Esophagus (tissue), 2 donors: ENCODE measurements around the gene CLIP4. TPM values are rescaled to one million over a fixed set of nuclear protein-coding genes. Genes with fewer than 3 reads are reported as not detected.

Source experiments
- H3K27ac ChIP-seq, 2 donors: one replicate each; pipeline ENCODE4 v1.5.1; 2013; ENCODE audit warnings: low read depth in 2 of 2, mild to moderate bottlenecking in 2 of 2, inconsistent platforms in 1 of 2, low read length in 1 of 2, moderate library complexity in 1 of 2
- H3K27me3 ChIP-seq, 2 donors: one replicate each; pipeline ENCODE4 v1.6.1; 2013; ENCODE audit warnings: low read length in 2 of 2, control low read depth in 1 of 2, mild to moderate bottlenecking in 1 of 2; ENCODE audit not compliant: insufficient read depth in 2 of 2, control insufficient read depth in 1 of 2
- H3K36me3 ChIP-seq, 2 donors: one replicate each; pipeline ENCODE4 v1.6.1; 2013; ENCODE audit warnings: low read length in 1 of 2; ENCODE audit not compliant: control insufficient read depth in 2 of 2, insufficient read depth in 2 of 2
- H3K4me1 ChIP-seq, 2 donors: one replicate each; pipeline ENCODE4 v1.6.1; 2013; ENCODE audit warnings: low read length in 1 of 2; ENCODE audit not compliant: control insufficient read depth in 2 of 2, insufficient read depth in 2 of 2
- H3K4me3 ChIP-seq, 2 donors: one replicate each; pipeline ENCODE4 v1.5.1; 2013; ENCODE audit warnings: low read length in 2 of 2, mild to moderate bottlenecking in 2 of 2, low read depth in 1 of 2, moderate library complexity in 1 of 2
- H3K9me3 ChIP-seq, 2 donors: one replicate each; pipeline ENCODE4 v1.6.1; 2013; ENCODE audit warnings: mild to moderate bottlenecking in 2 of 2, low read depth in 1 of 2, low read length in 1 of 2, moderate library complexity in 1 of 2; ENCODE audit not compliant: control insufficient read depth in 2 of 2, insufficient read depth in 1 of 2
- WGBS, 2 donors: extraction: QIAGEN DNeasy Blood & Tissue Kit; methylation state at CpG; one replicate each; pipeline ENCODE4 v1.1.7; 2013; 5-methylcytosine and 5-hydroxymethylcytosine counted together
- polyA plus RNA-seq, 2 donors: library from polyadenylated mRNA; stranded (reverse); fragments of 200-250 nt; gene quantifications; one replicate each; pipeline ENCODE4 v1.2.3, GENCODE V29; 2013
- donor health status: healthy with polysubstance abuse.
- donor health status: Bipolar disorder and iron deficiency.

Gene CLIP4
- polyA plus RNA-seq, 2 donors = 12.4 to 16.8 TPM

- no peaks in the 10 kb centered on the region for H3K4me1 ChIP-seq
- no peaks in the 10 kb centered on the region for H3K27me3 ChIP-seq
- H3K4me3 ChIP-seq = no peak overlapping the region
- H3K27ac ChIP-seq = no peak overlapping the region
- peaks cover 0 to 3% of the 10 kb centered on the region in 2 donors for H3K36me3 ChIP-seq
- WGBS, 2 donors = 93% methylated on average over 3 of the region's 3 CpGs
- H3K9me3 ChIP-seq = no peaks in the 10 kb centered on the region
These were observed 60.1 kb downstream of the CLIP4 start for GRCh38 chr2:29175338-29175737.

GRCh38 chr2:29182334-29182733 is 67.1 kb downstream of the CLIP4 start:
- WGBS, 2 donors = 81 to 89% methylated on average over 1 of the region's 1 CpG
- no peak overlapping the region for H3K4me3 ChIP-seq
- no peaks in the 10 kb centered on the region for H3K27me3 ChIP-seq
- no peaks in the 10 kb centered on the region for H3K4me1 ChIP-seq
- no peak overlapping the region for H3K27ac ChIP-seq
- peaks cover 4 to 6% of the 10 kb centered on the region in 2 donors for H3K36me3 ChIP-seq
- H3K9me3 ChIP-seq = no peaks in the 10 kb centered on the region

- Histone ChIP-seq H3K36me3 (peaks cover 4 to 6% of the 10 kb centered on the region in 2 donors), H3K27me3 (no peaks in the 10 kb centered on the region), H3K27ac (no peak overlapping the region), H3K9me3 (no peaks in the 10 kb centered on the region), H3K4me1 (no peaks in the 10 kb centered on the region), H3K4me3 (no peak overlapping the region)
These were observed 67.7 kb downstream of the CLIP4 start for GRCh38 chr2:29182920-29183319.

GRCh38 chr2:29184531-29184930 is 69.3 kb downstream of the CLIP4 start:
- no peaks in the 10 kb centered on the region for H3K9me3 ChIP-seq
- no peaks in the 10 kb centered on the region for H3K27me3 ChIP-seq
- H3K4me3 ChIP-seq = no peak overlapping the region
- no peak overlapping the region for H3K27ac ChIP-seq
- H3K4me1 ChIP-seq = no peaks in the 10 kb centered on the region
- peaks cover 4 to 6% of the 10 kb centered on the region in 2 donors for H3K36me3 ChIP-seq
- 94 to 96% methylated on average over 6 of the region's 6 CpGs for WGBS, 2 donors

GRCh38 chr2:29186817-29187216 is 71.6 kb downstream of the CLIP4 start:
- Histone ChIP-seq H3K4me1 (no peaks in the 10 kb centered on the region), H3K36me3 (peaks cover 3 to 6% of the 10 kb centered on the region in 2 donors), H3K27me3 (no peaks in the 10 kb centered on the region), H3K9me3 (no peaks in the 10 kb centered on the region), H3K27ac (no peak overlapping the region), H3K4me3 (no peak overlapping the region)
- 93 to 96% methylated on average over 1 of the region's 1 CpG for WGBS, 2 donors

- no peaks in the 10 kb centered on the region for H3K9me3 ChIP-seq
- WGBS, 2 donors = 21 to 42% methylated on average over 2 of the region's 2 CpGs
These were observed 72.7 kb downstream of the CLIP4 start for GRCh38 chr2:29187926-29188325.

GRCh38 chr2:29189052-29189451 is 73.8 kb downstream of the CLIP4 start:
- H3K36me3 ChIP-seq = peaks cover 6 to 8% of the 10 kb centered on the region in 2 donors
- H3K27me3 ChIP-seq = no peaks in the 10 kb centered on the region
- no peaks in the 10 kb centered on the region for H3K9me3 ChIP-seq
- H3K4me1 ChIP-seq = no peaks in the 10 kb centered on the region
- no peak overlapping the region for H3K27ac ChIP-seq
- no peak overlapping the region for H3K4me3 ChIP-seq
- WGBS, 2 donors = 88% methylated on average over 5 of the region's 5 CpGs

More at GRCh38 chr2:29187926-29188325, 72.7 kb downstream of the CLIP4 start:
- no peaks in the 10 kb centered on the region for H3K27me3 ChIP-seq
- H3K4me3 ChIP-seq = no peak overlapping the region
- no peak overlapping the region for H3K27ac ChIP-seq
- peaks cover 4 to 6% of the 10 kb centered on the region in 2 donors for H3K36me3 ChIP-seq
- no peaks in the 10 kb centered on the region for H3K4me1 ChIP-seq

- H3K9me3 ChIP-seq = no peaks in the 10 kb centered on the region
- H3K27me3 ChIP-seq = no peaks in the 10 kb centered on the region
- no peaks in the 10 kb centered on the region for H3K4me1 ChIP-seq
- no peak overlapping the region for H3K27ac ChIP-seq
- H3K4me3 ChIP-seq = no peak overlapping the region
- WGBS, 2 donors = 94 to 96% methylated on average over 6 of the region's 6 CpGs
- H3K36me3 ChIP-seq = peaks cover 0 to 8% of the 10 kb centered on the region in 2 donors
These were observed 76.6 kb downstream of the CLIP4 start for GRCh38 chr2:29191817-29192216.

- H3K9me3 ChIP-seq = no peaks in the 10 kb centered on the region
- H3K27ac ChIP-seq = no peak overlapping the region
- H3K27me3 ChIP-seq = no peaks in the 10 kb centered on the region
- peaks cover 0 to 8% of the 10 kb centered on the region in 2 donors for H3K36me3 ChIP-seq
- 74 to 75% methylated on average over 3 of the region's 3 CpGs for WGBS, 2 donors
- H3K4me3 ChIP-seq = no peak overlapping the region
- no peaks in the 10 kb centered on the region for H3K4me1 ChIP-seq
These were observed 77.3 kb downstream of the CLIP4 start for GRCh38 chr2:29192526-29192925.

- WGBS, 2 donors = 86 to 90% methylated on average over 12 of the region's 12 CpGs
These were observed 77.9 kb downstream of the CLIP4 start for GRCh38 chr2:29193111-29193510.

More at GRCh38 chr2:29193111-29193510, 77.9 kb downstream of the CLIP4 start:
- Histone ChIP-seq H3K4me3 (no peak overlapping the region), H3K4me1 (no peaks in the 10 kb centered on the region), H3K36me3 (peaks cover 0 to 8% of the 10 kb centered on the region in 2 donors), H3K27ac (no peak overlapping the region), H3K9me3 (no peaks in the 10 kb centered on the region), H3K27me3 (no peaks in the 10 kb centered on the region)
